ENCODE data around the gene BRD4.

The BRD4 gene

DNA sequence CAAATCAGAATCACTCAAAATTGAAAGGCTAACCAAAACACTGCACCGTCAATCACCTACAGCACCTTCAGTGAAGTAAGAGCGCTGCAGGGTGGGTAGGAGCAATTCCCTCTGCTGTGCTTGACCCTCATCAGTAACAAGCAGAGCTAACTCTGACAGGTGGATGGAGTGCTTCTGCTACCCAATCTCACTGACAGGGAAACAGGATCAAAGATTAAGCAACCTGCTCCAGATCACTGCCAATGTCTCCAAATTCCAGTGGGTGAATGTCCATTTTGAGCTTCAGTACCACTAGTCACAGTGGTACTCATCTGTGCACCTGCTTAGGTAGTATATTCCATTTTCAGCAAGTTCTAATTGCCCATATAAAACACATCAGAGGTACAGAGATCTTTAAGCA, 25.2 kb downstream of the BRD4 start:
- DNase-seq, result no peak

DNA sequence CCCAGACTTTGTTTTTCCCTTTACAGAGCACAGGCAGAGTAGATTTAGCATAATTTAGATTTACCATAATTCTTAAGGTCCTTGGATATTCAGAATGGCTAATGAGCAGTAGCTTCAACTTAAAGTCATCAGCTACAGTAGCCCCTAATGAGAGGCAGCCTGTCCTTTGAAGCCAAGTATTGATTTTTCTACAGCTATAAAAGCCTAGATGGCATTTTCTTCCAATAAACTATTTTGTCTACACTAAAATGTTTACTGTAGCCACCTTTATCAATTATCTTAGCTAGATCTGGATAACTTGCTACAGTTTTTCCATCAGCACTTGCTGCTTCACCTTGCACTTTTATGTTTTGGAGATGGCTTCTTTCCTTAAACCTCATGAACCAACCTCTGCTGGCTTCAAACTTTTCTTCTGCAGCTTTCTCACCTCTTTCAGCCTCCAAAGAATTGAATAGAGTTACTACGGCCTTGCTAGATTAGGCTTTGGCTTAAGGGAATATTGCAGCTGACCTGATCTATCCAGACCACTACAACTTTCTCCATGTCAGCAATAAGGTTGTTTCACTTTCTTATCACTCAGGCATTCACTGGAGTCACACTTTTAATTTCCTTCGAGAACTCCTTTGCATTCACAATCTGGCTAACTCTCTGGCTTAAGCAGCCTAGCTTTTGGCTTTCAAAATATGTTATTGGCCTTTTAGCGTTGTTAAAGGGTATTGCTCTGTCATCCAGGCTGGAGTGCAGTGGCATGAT, 26.6 kb downstream of the BRD4 start:
- DNase-seq, result no peak

DNA sequence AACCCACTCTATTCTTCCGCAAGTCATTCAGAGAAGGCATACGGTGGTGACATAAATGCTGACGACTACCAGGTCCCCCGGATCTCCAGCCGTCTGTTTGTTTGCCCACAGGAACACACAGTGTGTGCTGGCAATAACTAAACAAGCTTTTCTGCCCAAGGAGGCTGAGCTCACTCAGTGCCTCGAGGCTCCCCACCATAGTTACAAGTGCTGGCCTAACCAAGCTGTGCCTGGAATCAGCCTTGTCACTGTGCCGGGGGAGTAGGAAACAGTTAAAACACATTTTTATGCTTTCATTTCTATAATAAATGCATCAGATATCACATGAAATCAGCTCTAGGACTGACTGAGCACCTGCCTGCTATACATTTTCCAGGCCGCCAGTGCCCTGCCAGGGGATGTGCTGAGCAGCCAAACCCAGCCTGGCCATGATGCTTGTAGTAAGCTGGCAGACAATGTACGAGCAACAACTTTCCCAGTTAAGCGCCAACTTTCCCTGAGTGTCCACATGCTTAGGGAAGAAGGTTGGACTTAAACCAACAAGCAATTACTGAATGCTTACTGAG, 28.1 kb downstream of the BRD4 start:
- no peak for DNase-seq

DNA sequence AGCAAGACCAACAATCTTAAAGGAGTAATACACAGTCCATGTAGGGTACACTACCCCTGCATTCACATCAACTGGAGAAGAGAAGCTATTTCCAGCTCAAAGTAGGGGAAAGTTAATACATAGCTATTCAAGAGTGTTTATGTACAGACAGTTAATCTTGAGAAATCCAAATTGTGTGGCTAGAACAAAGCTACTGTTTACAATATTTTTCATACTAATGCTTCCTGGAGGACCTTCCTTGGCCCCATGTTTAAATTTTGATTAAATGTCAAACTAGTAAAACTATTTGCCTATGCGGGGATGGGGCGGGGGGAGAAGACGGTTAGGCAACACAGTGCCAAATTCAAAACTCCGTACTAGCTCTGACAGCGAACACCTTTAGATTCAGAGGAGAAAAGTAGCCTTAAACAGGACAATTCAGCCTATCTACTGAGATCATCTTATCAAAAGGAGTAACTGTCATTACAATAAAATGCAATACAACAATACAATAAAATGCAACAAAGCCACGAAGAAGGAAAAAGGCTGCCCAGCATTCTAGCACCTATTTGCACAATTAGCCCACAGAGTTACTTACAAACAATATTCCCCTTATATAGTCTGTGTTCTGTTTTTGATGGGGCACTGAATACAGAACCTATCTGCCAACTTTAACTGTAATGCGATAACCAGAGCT, 29.1 kb downstream of the BRD4 start:
- no peak for DNase-seq

DNA sequence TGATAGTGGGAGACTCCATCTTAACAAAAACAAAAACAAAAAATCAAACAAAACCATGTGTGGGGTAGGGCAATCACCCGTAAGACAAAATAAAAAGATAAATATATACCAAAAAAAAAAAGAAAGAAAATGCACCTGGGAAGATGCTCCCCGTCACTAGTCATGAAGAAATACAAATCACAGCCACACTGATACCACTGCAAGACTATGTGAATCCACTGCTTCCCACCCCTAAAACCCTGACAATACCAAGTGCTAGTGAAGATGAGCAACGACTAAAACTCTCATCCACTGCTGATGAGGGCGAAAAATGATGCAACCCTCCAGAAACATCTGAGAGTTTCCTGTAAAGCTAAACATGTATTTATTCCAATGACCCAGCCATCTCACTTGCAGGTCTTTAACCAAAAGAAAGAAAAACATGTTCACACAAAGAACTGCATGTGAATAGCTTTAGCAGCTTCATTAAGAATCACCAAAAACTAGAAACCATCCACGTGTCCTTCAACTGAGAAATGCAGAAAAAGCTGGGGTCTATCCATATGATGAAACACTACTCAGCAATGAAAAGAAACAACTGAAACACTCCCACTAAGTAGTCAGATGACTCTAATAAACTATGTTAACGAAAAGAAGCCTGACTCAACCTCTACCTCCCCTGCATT, 31.7 kb downstream of the BRD4 start:
- no peak for DNase-seq

DNA sequence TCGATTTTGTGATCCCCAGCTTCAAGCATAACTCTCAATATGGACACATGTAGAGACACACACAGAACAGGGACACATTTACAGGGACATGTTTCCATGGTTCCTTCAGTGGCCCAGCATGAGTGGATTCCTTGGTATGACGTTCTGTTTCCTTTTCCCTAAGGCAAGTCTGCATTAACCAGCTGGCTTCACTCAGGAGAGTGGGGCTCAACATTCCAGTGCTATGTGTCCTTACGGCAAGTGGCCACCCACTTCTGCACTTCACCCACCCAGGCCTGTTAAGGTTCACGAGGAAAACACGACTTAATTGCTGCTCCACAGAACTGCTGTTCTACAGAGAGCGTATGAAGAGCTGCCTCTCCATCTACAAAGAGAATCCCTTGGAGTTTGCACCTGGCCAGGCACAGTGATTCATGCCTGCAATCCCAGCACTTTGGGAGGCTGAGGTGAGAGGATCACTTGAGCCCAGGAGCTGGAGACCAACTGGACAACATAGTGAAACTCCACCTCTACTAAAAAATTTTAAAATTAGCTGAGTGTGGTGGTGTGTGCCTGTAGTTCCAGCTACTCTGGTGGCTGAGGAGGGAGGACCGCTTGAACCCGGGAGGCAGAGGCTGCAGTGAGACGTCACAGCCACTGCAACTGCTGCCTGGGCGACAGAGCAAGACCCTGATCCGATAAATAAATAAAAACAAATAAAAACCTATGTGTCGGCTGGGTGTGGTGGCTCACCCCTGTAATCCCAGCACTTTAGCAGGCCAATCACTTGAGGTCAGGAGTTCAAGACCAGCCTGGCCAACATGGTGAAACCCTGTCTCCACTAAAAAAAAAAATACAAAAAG, 32.5 kb downstream of the BRD4 start:
- no peak for DNase-seq

DNA sequence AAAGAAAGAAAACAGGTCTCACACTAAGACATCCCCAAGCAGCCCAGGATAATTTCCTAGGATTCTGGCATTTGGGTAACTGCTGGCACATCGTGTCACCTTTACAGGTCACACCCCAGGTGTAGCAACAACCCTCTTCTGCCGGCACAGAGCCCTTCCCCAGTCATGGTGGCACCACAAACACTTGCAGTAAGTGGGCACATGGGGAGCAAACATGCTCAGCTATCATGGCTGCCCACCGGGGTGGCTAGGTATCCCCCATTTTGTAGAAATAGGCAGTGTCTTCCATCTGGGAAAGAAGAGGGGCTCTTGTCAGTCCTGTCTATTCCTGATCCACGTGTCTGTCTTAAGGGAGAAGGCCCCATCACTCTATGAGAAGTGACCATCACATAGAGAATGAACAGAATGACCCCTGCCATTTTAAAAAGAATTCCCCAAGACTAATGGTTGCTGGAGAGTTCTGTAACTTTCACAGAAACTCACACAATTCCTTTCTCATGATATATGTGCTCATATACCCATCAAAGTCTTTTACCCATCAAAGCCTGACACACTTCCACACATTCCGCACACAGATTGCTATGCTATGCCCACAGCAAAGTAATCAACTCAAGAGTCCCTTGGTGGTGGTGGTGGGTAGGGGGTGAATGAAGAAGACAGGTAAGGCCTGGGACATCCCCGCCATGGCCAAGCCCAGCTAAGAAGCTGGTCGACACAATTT, 33.3 kb downstream of the BRD4 start:
- DNase-seq, result no peak

DNA sequence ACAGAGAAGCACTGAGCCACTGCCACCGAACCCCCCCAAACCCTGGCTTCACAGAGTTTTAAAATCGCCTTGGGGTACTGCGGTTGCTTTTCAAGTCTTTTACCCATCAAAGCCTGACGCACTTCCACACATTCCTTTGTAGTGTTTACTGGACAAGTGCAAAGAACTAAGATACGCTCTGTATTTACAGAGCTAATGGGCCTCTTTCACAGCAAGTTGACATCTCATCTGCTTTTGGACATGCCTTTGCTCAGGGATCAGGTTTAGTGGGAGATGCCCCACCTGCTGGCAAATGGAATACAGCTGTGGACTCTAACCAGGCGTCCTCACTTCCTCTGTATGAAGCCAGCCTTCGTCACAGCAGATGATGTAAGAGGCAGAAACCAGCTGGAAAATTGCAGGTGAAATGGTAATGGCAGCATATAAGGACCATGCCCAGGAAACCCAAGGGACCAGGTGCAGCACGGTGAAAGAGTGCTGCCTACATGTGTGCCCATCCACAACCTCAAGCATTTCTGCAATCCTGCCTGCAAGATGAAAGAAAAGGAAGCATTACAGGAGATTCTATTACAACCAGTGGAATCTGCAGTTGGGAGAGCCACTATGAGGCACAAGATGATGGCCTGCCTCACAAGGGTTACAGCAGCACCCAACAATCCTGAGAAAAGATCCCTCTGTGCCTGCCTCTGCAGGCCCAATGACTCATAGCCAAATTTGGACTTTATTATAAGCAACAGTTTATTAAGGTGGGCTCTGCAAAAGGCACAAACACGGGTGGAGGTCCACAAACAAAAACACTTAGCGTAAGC, 34.7 kb downstream of the BRD4 start:
- DNase-seq, result peak; percentile 23 to 45

DNA sequence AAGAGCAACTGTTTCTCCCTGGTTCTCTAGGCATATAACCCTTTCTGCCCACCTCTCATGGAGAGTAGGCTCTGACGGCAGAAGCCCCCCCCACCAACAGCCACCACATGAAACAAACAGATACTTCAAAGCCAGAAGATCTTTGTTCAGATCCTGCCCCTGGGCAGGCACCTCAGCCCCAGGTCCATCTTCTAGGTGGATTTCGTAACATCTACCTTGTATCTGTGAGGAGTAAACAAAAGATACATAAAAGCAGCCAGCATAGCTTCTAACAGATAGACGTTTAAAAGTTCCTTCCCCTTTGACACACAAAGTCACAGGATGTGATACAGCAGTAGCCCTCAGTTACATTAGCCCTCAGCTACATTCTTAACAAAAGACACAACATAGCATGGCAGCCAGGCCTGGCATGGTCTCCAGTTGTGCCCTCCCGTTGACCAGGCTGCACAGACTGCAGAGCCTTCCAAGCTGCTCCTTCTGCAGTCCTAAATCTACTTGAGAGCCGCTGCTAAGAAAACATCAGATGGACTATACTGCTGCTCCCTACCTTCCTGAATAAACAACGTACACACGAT, 35.4 kb downstream of the BRD4 start:
- peak in 1 of 2 experiments; percentile 55 for DNase-seq

DNA sequence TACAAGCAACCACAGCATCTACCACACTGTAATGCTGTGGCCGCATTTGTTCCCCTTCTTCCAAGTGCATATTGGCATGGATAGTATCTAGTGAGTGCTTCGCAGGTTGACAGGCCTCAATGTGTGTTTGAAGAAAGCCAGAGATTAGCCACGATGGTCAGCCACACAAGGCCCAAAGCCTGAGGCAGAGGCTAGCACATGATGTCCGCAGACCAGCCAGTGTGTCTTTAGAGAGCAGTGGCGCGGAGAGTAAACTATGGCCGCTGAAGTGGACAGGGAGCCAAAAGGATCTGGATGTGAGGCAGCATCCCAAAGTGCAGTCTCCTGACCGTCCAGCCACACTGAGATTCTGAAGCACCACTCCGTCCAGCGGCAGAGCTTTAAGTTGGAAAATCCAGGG, 36.0 kb downstream of the BRD4 start:
- DNase-seq, result no peak

DNA sequence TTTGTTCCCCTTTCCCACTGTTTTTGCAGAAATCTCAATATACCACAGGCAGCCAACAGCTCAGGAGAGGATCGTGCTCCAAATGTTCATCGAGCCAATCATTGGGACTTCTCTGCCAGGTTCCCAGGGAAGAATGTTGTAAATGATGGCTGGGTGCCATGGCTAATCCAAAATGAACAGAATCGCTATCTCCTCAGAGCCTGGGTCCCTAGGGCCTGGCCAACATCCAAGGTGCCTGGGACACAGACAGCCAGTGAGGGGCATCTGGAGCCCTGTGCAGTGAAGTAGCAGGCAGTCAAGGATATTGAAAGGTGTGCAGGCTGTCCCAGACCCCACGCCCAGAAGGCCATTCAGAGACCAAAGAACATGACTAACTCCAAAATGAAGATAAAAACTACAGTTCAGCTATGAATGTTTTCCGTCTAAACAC, 37.8 kb downstream of the BRD4 start:
- DNase-seq, result peak; percentile 11 to 49

DNA sequence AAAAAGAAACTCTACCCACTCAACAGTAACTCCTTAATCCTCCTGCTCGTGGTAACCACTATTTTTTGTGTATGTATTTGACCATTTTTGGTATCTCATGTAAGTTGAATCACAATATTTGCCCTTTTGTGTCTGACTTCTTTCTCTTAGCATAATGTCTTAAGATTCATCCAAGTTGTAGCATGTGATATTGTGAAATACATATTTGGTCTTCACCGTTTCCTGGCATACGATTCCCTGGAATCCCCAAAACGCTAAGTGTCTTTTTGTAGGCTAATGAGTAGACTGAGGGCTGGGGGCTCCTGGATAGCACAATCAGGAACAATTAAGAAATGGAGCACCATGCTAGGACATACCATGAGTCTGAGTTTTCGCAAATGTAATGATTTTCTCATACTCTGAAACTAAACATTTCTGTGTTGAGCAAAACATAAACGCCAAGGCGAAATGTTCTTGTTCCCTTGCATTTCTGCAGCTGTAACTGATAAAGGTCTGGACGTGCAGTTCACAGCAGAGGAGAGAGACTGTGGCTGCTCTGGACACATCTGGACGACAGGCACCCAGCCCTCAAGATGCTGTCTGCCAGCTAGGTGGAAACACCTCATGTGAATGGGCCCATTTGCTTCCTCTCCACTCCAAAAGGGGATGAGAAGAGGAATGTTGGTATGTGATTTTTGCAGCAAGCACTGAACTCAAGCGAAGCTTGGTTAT, 38.4 kb downstream of the BRD4 start:
- DNase-seq, result no peak

DNA sequence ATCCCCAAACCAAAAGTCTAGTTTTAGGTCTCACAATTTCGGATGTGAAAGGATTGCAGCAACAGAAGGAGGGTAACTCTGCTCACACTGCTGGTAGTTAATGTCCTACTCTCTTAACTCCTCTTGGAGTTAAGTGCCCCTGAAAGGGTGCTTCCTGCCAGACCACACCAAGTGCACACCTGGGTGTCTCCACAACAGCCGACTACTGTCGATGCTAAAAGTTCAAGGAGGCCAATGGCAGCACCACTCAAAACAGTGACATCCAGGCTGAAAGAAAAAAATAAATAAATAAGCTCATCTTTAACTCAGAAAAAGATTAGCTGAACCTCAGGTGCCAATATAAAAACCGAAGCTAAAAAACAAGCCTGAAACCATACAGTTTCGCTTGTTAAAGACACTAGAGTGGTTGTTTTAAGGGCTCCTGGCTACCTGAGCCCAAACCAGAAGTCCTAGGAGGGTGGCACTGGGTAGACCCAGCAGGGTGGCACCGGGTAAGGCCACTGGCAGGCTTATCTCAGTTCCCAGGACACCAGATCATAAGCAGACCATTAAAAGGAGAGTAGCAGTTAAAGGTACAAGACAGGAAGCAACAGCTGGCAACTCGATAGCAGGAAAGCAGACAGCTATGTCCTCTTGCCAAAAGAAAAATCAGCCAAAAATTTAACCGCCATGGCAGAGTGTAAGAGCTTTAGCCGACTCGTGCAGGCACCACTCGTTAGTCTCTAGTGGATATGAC, 39.3 kb downstream of the BRD4 start:
- DNase-seq, result peak; percentile 36 to 47

DNA sequence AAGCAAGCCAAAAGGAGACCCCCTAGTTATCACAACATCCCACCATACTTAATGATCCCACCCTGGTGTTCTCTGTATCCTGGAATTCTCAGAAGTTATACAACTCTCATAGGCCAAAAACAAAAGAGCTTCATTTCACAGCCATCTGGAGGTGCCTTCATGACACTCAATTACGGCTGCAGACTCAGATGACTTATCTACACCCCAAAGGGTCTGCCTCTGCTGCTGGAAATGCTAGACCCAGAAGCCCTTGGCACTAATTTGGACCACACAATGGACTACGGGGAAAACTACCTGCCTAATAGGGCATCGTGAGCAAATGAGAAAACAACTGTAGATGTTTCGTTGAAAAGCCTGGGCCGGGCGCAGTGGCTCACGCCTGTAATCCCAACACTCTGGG, 40.2 kb downstream of the BRD4 start:
- DNase-seq, result peak in 1 of 2 experiments; percentile 44

DNA sequence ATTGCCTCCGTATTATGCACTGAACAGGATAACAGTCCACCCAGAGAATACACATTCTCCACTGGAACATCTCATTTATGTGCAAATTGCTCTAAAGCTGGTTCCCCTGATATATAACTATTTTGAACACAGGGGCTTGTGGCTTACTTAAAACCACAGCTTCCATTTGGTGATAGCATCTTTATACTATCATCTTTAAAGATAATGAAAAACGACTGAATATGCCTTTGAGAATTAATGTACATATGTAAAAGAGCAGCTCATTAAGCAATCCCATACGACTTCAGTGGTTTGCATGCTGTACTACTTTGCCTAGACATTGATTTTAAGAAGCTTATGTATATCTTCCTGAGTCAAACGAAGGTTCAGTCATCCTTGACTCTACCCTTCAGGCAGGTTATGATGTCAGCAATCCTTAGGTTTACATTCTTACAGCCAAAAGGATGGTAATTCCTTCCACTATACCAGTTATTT, 40.8 kb downstream of the BRD4 start:
- DNase-seq, result peak in 1 of 2 experiments; percentile 28

DNA sequence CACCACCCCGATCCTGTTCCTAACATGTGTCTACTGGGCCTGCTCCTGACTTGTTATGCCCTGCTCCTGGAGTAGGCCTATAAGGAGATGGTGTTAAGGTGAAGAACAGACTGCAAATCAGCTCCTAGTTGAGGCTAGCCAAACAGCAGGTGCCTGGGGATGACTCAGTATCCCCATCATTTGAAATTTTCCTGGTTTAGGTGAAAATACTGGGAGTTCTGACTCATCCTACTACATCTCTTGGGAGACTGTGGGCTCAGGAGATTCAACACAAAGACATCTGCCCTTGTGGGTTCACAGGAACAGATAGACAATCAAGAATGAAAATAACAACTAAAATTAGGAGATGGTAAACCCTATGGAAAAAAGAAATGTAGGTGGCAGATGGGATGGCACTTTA, 41.2 kb downstream of the BRD4 start:
- peak in 1 of 2 experiments; percentile 34 for DNase-seq

DNA sequence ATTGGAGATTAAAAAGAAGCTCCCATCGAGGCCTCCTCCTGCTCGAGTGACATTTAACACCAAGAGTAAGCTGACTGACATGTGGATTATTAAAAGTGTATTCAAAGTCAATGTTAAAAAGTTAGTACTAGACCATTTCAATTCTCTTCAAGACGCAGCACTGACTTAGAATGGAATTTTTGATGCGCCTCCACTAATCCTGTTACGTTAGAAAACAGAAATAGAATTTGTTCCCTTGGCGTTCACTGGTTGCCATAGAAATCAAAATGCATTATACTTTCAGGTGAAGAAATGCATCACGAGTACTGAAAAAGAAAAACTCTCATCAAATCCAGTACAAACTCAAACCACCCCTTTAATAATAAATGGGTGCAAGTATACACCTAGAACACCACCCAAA, 42.2 kb downstream of the BRD4 start:
- no peak for DNase-seq

DNA sequence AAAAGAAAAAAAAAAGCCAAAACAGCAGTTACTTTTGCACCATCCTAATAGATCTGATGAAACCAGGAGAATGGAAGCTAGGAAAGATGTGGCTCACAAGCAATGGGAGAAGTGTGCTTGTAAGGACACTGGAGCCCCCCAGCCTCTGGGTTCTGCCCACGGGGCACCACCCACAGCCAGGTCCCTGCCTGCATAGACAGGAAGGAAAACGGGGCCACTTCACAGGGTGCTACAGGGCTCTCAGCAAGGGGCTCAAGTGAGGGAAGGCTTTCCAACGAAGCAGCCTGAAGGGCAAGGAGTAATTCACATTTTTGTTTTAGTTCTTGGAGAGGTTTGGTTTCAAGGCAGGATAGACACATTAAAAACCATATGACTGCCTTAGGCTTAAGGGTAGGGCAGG, 42.7 kb downstream of the BRD4 start:
- no peak for DNase-seq

Data from NCI-H524 (cell line).